T-helper 9 cell (primary cell): ENCODE results near the gene IL12A.

Source experiments
- DNase-seq: peaks from one replicate; pipeline ENCODE4 v3.0.0-alpha.2; 2020

Gene IL12A

DNA sequence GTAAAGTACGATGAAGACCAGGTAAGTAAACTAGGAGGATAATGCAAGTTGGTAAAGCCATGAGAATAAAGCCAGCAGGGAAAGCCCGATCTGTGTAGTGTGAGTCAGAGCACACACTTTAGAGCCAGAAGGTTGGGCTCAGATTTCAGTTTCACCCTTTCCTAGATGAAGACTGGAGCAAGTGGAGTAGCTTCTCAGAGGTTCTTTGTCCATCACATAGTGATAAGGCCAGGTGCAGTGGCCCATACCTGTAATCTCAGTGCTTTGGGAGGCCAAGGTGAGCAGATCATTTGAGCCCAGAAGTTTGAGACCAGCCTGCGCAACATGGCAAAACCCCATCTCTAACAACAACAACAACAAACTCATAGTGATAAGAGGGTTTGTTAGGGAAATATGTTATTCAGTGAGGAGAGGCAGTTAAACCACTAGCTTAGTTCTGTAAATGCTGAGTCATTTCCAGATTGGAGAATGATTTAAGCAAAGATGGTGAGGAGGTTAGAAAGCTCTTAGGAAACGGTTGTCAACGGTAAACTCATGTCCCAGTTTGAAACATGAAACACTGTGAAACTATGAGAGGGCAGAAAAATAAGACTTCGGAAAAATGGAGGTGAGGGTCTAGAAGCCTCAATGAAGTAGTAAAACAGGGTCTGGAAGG lies 39.0 kb downstream of the IL12A start:
- DNase-seq = no peak

DNA sequence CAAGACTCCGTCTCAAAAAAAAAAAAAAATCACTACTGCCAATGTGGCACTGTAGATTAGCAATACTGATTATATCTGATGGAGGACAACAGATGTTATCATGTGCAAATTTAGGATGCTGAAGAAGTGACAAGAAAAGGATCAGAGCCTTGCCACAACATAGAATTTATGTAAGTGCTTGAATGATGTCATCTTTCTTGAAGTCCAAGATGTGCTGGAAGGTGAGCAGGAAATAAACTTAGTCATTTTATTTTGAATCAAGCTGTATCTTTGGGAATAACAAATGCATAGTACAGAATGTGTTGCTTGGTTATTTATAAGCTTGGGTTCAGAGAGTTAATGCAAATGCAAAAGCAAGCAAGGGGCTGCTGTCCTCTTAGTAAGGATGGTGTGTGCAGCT lies 47.1 kb downstream of the IL12A start:
- DNase-seq = no peak

DNA sequence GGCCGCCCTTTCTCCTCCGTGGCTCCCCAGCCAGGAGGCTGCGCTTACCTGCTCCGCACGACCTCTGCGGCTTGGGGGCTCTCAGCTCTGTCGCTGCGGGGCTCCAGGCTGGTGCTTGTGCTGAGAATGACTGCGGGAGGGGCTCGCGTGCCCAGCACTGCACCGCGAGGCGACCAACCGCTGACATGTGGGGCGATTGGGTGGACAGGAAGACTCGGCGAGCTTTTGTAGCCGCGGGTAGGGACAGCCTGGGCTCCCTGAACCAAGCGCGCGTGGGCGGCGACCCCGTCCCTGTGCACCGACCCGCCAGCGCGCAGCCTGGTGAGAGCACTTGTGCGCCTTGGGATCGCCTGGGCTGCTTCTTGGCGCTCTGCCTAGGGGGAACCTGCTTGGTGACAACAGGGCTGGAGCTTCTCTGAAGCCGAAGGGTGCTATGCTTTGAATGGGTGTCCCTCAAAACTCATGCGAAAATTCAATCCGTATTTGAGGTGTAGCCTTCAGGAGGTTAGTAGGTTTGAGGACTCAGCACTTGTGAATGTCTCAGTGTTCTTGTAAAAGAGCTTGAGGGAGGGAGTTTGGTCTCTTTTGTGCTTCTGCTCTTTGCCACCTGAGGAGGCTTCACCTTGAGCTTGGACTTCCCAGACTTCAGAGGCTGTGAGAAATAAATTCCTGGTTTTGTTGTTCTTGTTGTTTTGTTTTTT lies 50.4 kb downstream of the IL12A start:
- DNase-seq = no peak

DNA sequence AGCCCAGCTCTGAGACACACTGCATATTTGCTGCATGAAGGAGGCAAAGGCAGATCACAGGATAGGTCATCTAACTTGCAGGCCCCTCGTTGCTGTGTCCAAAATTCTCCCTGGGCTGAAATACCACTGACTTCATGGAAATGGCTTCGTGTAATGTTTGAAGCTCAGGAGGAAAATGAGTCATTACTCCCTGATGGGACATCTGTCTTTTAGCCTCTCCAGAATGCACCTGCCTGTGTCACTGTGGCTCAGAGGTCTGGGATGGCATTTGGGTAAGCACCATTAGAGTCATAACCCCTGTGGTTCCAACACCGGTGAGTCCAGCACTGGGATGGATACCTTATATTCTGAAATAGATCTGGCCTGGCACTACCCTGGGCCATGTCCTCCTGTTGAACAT lies 51.5 kb downstream of the IL12A start:
- DNase-seq = no peak

DNA sequence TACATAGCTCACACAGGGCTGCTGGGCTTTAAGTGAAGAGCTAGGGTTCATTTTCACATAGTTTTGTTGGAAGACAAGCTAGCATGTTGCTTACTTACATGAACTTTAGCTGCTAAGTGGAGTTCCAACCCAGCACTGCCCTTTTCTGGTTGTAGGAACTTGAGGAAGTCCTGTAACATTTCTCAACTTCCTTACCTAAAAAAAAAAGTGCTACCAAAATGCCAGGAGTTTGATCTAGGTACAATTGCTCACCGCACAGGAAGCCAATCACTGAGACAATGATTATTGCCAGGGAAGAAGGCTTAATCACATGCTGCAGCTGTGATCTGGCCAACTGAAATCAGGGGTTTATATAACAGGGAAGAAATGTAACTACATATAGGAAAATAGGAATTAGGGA lies 52.8 kb downstream of the IL12A start:
- DNase-seq = no peak

DNA sequence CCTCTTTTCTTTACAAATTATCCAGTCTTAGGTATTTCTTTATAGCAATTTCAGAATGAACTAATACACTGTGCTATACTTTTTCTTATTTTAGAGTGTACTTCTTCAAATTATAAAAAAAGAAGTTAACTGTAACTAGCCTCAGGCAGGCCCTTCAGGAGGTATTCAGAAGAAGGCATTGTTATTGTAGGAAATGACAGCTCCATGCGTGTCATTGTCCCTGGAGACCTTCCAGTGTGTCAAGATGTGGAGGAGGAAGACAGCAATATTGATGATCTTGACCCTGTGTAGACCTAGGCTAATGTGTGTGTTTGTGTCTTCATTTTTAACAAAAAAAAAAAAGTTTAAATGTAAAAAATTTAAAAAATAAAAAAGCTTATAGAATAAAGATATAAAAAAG lies 55.5 kb downstream of the IL12A start:
- DNase-seq = no peak
